ENCODE data around the gene FMNL3. TPM values are rescaled to one million over a fixed set of nuclear protein-coding genes. Genes with fewer than 3 reads are reported as not detected.
"Not testable (repeated sequence)": the region's sequence is repeated elsewhere in the genome, so short reads cannot be mapped to it uniquely, and the experiment has no call there.

FMNL3 gene
- total RNA-seq, 6 experiments from 2014 or later, result 2.1 to 4.9 (median 2.9) TPM

DNA sequence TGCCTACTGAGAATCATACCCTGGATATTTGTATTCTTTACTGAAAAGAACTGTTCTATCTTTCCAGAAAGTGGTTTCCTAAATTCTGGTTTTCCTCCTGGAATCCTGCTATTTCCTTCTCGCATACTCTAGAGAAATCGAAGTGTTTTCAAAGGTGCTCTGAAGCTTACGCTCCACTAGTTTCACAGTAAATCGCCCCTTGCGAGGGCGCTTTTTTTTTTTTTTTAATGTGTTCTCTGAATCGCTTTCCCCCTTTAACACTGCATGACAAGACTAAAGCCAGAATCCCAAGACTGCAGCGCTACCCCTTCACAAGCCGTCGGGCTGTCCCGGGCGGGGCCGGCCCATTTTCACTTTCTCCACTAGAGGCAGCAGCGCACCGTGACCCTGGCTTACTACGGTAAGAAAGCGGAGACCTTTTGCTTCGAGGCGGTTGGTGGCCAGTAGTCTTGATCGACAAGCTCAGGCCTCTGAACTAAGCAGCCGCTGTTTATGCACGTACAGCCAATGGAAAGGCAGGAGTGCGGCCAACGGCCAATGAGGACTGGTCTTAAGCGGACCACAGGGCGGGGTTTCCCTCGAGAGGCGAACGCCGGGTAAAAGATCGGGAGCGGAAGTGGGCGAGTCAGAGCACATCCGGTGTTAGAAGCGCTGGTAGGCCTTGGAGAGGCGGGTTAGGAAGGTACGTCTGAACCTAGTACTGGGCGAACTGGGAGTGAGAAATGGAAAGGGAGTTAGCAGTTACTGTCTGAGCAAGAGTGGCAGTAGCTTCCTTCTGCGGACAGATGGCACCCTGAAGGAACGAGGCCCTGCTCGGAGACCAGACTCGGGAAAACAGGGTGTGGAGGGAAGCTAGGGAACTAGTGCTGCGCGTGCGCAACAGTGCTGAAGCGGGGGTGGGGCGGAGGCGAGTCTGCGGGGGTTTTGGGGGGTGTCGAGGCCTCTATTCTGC is 34.0 kb upstream of the FMNL3 start, which contains the start of gene TMBIM6:
Gene TMBIM6 (plus strand): TSS at position 628 of the 952 bp plus-strand sequence. CDS start 10,937 bp downstream, outside the sequence.
- Histone ChIP-seq H3K4me3 (peak within 1 kb of the TSS; percentile 82 to 85 (median 84)), H3K27ac (peak within 1 kb of the TSS; percentile 98), H3K9me3 (no peaks in the 10 kb centered on the region), H3K4me1 (peaks cover 0 to 30% (median 13%) of the 10 kb centered on the region in 4 donors), H3K27me3 (no peaks in the 10 kb centered on the region), H3K36me3 (no peaks in the 10 kb centered on the region)
- intact Hi-C loops (cut with DNase I), result no loop called here
- ATAC-seq (peak; percentile 89 to 96 (median 90)), DNase-seq (peak; percentile 99 to 100 (median 100))
- TF ChIP-seq, protein P1, sequence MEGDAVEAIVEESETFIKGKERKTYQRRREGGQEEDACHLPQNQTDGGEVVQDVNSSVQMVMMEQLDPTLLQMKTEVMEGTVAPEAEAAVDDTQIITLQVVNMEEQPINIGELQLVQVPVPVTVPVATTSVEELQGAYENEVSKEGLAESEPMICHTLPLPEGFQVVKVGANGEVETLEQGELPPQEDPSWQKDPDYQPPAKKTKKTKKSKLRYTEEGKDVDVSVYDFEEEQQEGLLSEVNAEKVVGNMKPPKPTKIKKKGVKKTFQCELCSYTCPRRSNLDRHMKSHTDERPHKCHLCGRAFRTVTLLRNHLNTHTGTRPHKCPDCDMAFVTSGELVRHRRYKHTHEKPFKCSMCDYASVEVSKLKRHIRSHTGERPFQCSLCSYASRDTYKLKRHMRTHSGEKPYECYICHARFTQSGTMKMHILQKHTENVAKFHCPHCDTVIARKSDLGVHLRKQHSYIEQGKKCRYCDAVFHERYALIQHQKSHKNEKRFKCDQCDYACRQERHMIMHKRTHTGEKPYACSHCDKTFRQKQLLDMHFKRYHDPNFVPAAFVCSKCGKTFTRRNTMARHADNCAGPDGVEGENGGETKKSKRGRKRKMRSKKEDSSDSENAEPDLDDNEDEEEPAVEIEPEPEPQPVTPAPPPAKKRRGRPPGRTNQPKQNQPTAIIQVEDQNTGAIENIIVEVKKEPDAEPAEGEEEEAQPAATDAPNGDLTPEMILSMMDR (IDR thresholded peaks at IDR 0.05), result peak; percentile 94 to 98 (median 96)
- TF ChIP-seq POLR2A (IDR thresholded peaks at IDR 0.05), result peak; percentile 98
- WGBS (ENCODE audit: insufficient coverage, low coverage, low lambda C conversion rate, missing lambda C conversion rate), result 6% methylated on average over 25 of the region's 50 CpGs

DNA sequence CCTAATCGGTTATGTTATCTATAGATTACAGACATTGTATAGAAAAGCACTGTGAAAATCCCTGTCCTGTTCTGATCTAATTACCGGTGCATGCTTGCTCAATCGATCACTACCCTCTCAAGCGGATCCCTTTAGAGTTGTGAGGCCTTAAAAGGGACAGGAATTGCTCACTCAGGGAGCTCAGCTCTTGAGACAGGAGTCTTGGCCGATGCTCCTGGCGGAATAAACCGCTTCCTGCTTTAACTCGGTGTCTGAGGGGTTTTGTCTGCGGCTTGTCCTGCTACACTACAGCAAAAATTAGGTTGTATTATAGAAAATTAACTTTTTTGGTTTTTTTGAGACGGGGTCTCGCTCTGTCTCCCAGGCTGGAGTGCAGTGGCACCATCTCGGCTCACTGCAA is 33.1 kb upstream of the FMNL3 start:
- WGBS (ENCODE audit: insufficient coverage, low coverage, low lambda C conversion rate, missing lambda C conversion rate), result 72% methylated on average over 11 of the region's 12 CpGs
- not testable (repeated sequence) for H3K27ac ChIP-seq

DNA sequence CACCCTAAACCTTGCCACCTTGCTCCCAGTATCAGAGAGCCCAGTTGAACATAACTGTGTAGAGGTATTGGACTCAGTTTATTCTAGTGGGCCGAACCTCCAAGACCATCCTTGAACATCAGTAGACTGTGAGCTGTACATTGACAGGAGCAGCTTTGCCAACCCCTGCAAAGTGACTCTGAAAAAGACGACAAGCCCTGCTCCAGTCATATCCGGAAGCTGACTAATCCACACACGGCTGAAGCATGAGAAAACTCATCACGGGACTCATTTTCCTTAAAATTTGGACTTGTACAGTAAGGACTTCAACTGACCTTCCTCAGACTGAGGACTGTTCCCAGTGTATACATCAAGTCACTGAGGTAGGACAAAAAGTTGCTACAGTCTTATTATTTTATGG is 31.5 kb upstream of the FMNL3 start:
- H3K36me3 ChIP-seq; H3K4me1 ChIP-seq; H3K4me3 ChIP-seq; H3K27ac ChIP-seq; H3K27me3 ChIP-seq; H3K9me3 ChIP-seq; intact Hi-C loops (cut with DNase I); DNase-seq; ATAC-seq: not testable (repeated sequence)
- WGBS (ENCODE audit: insufficient coverage, low coverage, low lambda C conversion rate, missing lambda C conversion rate), result 86% methylated on average over 4 of the region's 5 CpGs

More for the DNA sequence above, 33.1 kb upstream of the FMNL3 start:
- peaks cover 0 to 24% (median 11%) of the 10 kb centered on the region in 4 donors for H3K4me1 ChIP-seq
- H3K9me3 ChIP-seq; H3K36me3 ChIP-seq; H3K27me3 ChIP-seq; DNase-seq; H3K4me3 ChIP-seq; intact Hi-C loops (cut with DNase I); ATAC-seq: not testable (repeated sequence)

DNA sequence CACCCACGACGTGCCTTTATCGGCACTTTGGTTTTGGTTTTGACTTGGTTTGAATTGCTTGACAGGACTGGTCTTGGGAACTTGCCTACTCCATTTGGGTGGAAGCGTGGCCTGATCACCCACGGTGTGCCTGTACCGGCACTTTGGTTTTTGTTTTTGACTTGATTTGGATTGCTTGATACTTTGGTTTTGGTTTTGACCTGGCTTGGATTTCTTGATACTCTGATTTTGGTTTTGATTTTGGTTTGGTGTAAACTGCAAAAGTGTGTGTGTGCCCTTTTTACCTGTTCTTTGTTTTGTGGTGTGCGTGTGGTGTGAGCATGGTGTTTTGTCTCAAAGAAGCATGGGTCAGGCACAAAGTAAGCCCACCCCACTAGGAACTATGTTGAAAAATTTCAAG is 27.7 kb upstream of the FMNL3 start:
- WGBS (ENCODE audit: insufficient coverage, low coverage, low lambda C conversion rate, missing lambda C conversion rate), result 88% methylated on average over 7 of the region's 7 CpGs
- not testable (repeated sequence) for H3K36me3 ChIP-seq

DNA sequence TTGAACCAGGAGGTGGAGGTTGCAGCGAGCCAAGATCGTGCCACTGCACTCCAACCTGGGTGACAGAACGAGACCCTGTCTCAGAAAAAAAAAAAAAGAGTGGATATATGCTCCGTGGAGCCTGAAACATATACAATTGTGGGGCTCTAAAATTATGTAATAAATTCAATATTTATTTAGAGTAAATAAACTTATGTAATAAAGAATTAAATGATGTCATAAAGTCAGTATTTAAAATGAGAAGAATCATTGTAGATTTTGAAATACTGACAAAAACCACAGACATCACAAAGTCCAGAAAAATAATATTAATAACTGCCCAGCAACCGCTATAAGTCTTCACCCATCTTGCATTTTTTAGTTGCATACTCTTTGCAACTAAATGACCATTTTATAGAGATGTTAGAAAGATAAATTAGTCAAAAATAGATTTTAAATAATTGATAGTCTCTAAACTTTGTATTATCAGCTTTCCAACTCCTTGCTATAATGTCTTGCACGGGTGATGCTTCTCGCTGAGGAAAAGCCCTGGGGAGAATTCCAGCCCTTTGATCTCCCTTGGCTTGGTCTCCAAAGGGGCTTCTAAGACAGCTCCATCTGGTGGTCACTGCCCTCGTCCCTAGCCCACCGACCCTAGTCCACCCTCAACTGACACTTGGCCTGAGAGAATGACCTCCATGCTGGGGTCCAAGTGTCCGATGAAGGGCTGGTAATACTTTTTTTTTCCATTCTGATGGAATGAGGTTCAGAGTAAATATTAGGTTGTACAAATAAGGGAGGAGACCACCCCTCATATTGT is 26.2 kb upstream of the FMNL3 start:
- TF ChIP-seq, protein P1 (IDR thresholded peaks at IDR 0.05), result no peak
- TF ChIP-seq POLR2A (IDR thresholded peaks at IDR 0.05), result no peak
- Histone ChIP-seq H3K9me3 (no peaks in the 10 kb centered on the region), H3K4me3 (no peak overlapping the region), H3K4me1 (peaks cover 0 to 5% (median 0%) of the 10 kb centered on the region in 4 donors), H3K27ac (no peak overlapping the region), H3K27me3 (no peaks in the 10 kb centered on the region), H3K36me3 (no peaks in the 10 kb centered on the region)
- ATAC-seq (no peak), DNase-seq (no peak)
- 85% methylated on average over 10 of the region's 10 CpGs for WGBS (ENCODE audit: insufficient coverage, low coverage, low lambda C conversion rate, missing lambda C conversion rate)
- intact Hi-C loops (cut with DNase I), result no loop called here

More for the DNA sequence above, 27.7 kb upstream of the FMNL3 start:
- intact Hi-C loops (cut with DNase I); DNase-seq; H3K27me3 ChIP-seq; H3K9me3 ChIP-seq; H3K27ac ChIP-seq; H3K4me3 ChIP-seq; H3K4me1 ChIP-seq; ATAC-seq: not testable (repeated sequence)

All from right lobe of liver (tissue), 6 donors.